ENCODE results near the gene DISC1.

- TF ChIP-seq EZH2 (conservative IDR thresholded peaks at IDR 0.05; ENCODE audit: low read depth, low read length) = no peak
- TF ChIP-seq, protein P1, sequence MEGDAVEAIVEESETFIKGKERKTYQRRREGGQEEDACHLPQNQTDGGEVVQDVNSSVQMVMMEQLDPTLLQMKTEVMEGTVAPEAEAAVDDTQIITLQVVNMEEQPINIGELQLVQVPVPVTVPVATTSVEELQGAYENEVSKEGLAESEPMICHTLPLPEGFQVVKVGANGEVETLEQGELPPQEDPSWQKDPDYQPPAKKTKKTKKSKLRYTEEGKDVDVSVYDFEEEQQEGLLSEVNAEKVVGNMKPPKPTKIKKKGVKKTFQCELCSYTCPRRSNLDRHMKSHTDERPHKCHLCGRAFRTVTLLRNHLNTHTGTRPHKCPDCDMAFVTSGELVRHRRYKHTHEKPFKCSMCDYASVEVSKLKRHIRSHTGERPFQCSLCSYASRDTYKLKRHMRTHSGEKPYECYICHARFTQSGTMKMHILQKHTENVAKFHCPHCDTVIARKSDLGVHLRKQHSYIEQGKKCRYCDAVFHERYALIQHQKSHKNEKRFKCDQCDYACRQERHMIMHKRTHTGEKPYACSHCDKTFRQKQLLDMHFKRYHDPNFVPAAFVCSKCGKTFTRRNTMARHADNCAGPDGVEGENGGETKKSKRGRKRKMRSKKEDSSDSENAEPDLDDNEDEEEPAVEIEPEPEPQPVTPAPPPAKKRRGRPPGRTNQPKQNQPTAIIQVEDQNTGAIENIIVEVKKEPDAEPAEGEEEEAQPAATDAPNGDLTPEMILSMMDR (CRISPR knock-in tag; IDR thresholded peaks at IDR 0.05) = no peak
Observed at GRCh38 chr1:231761252-231761651, 134.7 kb downstream of the DISC1 start.
